Cardiac fibroblast (primary cell): Measurements from ENCODE around the gene PDCD10.
A peak's percentile ranks its signal among the peaks of the same experiment; 100 is the strongest.

Source experiments
- DNase-seq, 2 donors: peaks; one replicate each; pipeline versions ENCODE4 v3.0.0 to v3.0.0-alpha.2; 2010; ENCODE audit warnings: low read depth in 2 of 2
- H3K4me3 ChIP-seq, 2 donors: replicated peaks in 1 of 2; 1 replicate in 1 of 2; 2 replicates in 1 of 2; pipeline ENCODE4 v1.5.1; 2011; ENCODE audit warnings: low read depth in 2 of 2, low read length in 2 of 2, mild to moderate bottlenecking in 2 of 2, moderate library complexity in 1 of 2
- CTCF ChIP-seq: IDR thresholded peaks from one replicate; pipeline ENCODE4 v1.5.1; 2011; ENCODE audit warnings: low read depth, mild to moderate bottlenecking, low read length, inconsistent platforms

The PDCD10 gene

GRCh38 chr3:167711439-167711838, 23.3 kb downstream of the PDCD10 start:
- TF ChIP-seq CTCF, result no peak
- H3K4me3 ChIP-seq, result no peak overlapping the region
- no peak for DNase-seq

DNA sequence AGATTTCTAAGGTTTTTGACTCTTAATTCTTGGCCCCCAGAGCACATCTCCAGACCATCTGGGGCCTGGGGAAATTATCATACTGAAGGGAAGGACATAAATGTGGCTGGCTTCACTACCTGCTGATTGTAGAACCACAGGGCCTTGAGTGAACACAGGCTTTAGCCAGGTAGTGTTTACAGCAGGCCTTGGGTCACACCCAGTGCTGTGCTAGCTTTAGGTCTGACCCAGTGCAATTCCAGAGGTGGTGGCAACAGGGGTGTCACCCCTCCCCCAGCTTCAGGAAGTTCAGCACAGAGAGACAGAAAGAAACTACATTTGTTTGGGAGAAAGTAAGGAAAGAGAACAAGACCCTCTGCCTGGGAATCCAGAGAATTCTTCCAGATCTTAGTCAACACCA, 24.1 kb downstream of the PDCD10 start:
- TF ChIP-seq CTCF, result no peak
- no peak overlapping the region for H3K4me3 ChIP-seq
- DNase-seq, result no peak

DNA sequence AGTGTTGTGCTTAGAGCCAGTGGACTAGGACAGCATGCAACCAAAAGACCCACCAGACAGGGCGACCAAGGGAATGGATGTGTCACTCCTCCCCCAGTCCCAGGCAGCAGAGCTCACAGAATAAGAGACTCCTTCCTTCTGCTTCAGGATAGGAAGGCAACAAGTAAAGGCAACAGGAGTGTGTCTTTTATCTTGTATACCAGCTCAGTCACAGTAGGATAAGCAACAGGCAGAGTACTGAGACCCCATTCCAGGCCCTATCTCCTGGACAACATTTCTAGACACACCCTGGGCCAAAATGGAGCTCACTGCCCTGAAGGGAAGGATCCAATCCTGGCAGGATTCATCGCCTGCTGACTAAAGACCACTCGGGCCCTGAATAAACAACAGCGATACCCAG, 25.0 kb downstream of the PDCD10 start:
- H3K4me3 ChIP-seq, result no peak overlapping the region
- no peak for DNase-seq
- TF ChIP-seq CTCF, result no peak

GRCh38 chr3:167705840-167706239, 28.9 kb downstream of the PDCD10 start:
- peak; percentile 22 to 64 for DNase-seq
- H3K4me3 ChIP-seq, result no peak overlapping the region
- no peak for TF ChIP-seq CTCF

DNA sequence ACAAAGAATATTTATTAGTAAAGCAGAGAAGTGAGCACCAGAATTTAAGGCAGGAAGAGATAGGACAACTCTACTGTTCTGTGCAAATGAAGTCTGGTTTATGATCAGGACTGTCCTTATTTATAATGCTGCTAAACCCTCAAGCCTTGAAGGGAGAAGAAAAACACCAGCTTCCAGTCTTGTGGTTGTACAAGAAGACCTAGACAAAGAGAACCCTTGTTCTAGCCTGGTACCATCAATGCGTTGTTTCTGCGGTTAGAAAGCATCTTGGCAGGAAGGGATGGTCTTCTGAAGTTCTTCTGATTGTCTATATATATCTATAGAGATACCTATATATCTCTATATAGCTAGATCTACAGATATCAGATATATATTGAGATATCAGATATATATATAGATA, 33.8 kb downstream of the PDCD10 start:
- no peak for TF ChIP-seq CTCF
- DNase-seq, result no peak

DNA sequence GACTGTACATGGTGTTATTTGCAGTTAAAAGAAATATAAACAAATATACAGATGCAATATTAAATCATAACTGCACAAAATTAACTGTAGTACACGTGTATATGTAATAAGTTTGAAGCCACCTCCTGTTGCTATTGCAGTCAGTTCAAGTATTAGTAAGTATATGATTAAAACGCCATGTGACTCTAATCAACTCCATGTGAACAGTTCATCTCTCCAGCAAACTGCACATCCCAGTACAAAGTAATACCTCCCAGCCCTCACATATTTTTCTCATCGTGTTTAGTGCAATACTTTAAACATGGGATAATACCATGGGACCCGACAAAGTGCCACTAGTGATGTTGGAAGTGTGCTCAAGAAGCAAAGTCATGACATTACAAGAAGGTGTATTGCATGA, 34.6 kb downstream of the PDCD10 start:
- TF ChIP-seq CTCF, result no peak
- DNase-seq, result no peak
- no peak overlapping the region for H3K4me3 ChIP-seq

More for the DNA sequence above, 33.8 kb downstream of the PDCD10 start:
- H3K4me3 ChIP-seq, result no peak overlapping the region

GRCh38 chr3:167694121-167694520, 40.6 kb downstream of the PDCD10 start:
- TF ChIP-seq CTCF, result no peak
- DNase-seq, result no peak
- H3K4me3 ChIP-seq, result no peak overlapping the region
